Panc1 (cell line): ENCODE data around the gene RALGPS1.

Experiments
- CTCF ChIP-seq: fragments of 450-650 bp; IDR thresholded peaks from 2 replicates; pipeline ENCODE4 v1.5.1; 2017; ENCODE audit warnings: mild to moderate bottlenecking
- POLR2AphosphoS5 ChIP-seq: IDR thresholded peaks from 2 replicates; pipeline ENCODE4 v1.6.1; 2012; ENCODE audit warnings: mild to moderate bottlenecking, low read depth, low read length, moderate library complexity
- REST ChIP-seq, 2 experiments: IDR thresholded peaks; 2 replicates each; pipeline ENCODE4 v1.6.1; 2011 to 2012; ENCODE audit warnings: low read depth in 2 of 2, control low read depth in 1 of 2, low read length in 1 of 2, mild to moderate bottlenecking in 1 of 2, moderate library complexity in 1 of 2; ENCODE audit not compliant: insufficient read depth in 1 of 2
- SIN3A ChIP-seq: IDR thresholded peaks from 2 replicates; pipeline ENCODE4 v1.6.1; 2012; ENCODE audit warnings: low read depth, mild to moderate bottlenecking, low read length, moderate library complexity, borderline replicate concordance; ENCODE audit not compliant: insufficient read depth

GRCh38 chr9:127014910-127015540 lies 100.4 kb downstream of the RALGPS1 start:
- TF ChIP-seq CTCF: no peak
- TF ChIP-seq SIN3A: no peak
- no peak for TF ChIP-seq REST (IDR thresholded peaks at IDR 0.05; ENCODE audit: insufficient read depth in 1 of 2, low read depth in 2 of 2, low read length in 1 of 2)
- no peak for TF ChIP-seq POLR2AphosphoS5
